NK-92 (cell line): ENCODE data around the gene HOXD9.

Source experiments
- DNase-seq: peaks from one replicate; lab custom pipeline; 2025; ENCODE audit not compliant: unreplicated experiment; lab: John Stamatoyannopoulos, UW

The HOXD9 gene

GRCh38 chr2:176110415-176111308 is 11.9 kb upstream of the HOXD9 start:
- no peak for DNase-seq

GRCh38 chr2:176111309-176111663 is 11.2 kb upstream of the HOXD9 start:
- no peak for DNase-seq

GRCh38 chr2:176111846-176112374 is 10.6 kb upstream of the HOXD9 start:
- no peak for DNase-seq

- no peak for DNase-seq
These were observed 9.9 kb upstream of the HOXD9 start for GRCh38 chr2:176112375-176113302.

GRCh38 chr2:176114120-176114929 is 8.2 kb upstream of the HOXD9 start:
- no peak for DNase-seq

- no peak for DNase-seq
These were observed 7.4 kb upstream of the HOXD9 start for GRCh38 chr2:176114930-176115625.

GRCh38 chr2:176115883-176116813 is 6.4 kb upstream of the HOXD9 start, which contains the start of gene HOXD10:
TSS of gene HOXD10 (plus strand) at chr2:176116778. CDS start at chr2:176116834, 56 bp downstream.
- no peak for DNase-seq

- DNase-seq, result no peak
These were observed 5.2 kb upstream of the HOXD9 start for GRCh38 chr2:176117162-176117822.

- DNase-seq, result no peak
These were observed 4.6 kb upstream of the HOXD9 start for GRCh38 chr2:176117823-176118371.

GRCh38 chr2:176118601-176119339 is 3.7 kb upstream of the HOXD9 start:
- no peak for DNase-seq

- DNase-seq, result no peak
These were observed 1.9 kb upstream of the HOXD9 start for GRCh38 chr2:176120364-176121189.

- no peak for DNase-seq
These were observed 1.1 kb upstream of the HOXD9 start for GRCh38 chr2:176121190-176122051.

GRCh38 chr2:176122052-176122682 is 352 bp upstream of the HOXD9 start:
- DNase-seq, result no peak

GRCh38 chr2:176123411-176124109 is 1.0 kb downstream of the HOXD9 start:
- no peak for DNase-seq
